ENCODE measurements around the gene CFAP157.
"Not testable (repeated sequence)": the region's sequence is repeated elsewhere in the genome, so short reads cannot be mapped to it uniquely, and the experiment has no call there.

The CFAP157 gene

DNA sequence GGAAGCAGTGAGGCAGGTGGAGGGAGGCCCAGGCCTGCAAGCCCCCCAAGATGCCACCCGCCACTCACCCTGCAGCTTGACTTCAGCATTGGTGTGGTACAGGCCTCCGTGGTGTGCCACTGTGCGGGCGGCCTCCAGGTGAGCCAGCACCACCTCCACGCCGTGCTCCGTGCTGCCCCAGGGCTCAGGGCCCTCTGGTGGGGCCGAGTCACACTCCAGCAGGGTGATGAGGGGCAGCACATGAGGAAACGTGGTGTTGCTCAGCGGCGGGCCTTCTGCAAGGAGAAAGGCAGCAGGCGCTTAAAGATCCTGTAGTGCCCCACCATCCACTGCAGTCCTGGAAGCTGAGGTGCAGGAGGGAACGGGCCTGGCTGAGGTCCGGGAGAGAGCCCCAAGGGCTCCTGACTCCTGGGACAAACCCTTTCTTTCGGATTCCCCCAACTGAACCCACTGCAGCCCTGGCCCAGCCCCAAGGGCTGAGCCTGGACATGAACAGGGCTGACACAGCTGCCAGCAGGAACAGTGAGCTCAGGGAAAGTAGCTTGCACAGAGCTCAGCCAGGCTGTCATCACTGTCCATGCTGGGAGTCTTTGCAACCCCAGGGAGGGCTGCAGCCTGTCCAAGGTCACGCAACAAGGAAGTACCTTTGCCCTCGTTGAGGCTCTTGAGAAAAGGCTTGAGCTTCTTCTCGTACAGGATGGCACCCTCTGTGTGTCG, 33.0 kb downstream of the CFAP157 start:
- no peak for DNase-seq

DNA sequence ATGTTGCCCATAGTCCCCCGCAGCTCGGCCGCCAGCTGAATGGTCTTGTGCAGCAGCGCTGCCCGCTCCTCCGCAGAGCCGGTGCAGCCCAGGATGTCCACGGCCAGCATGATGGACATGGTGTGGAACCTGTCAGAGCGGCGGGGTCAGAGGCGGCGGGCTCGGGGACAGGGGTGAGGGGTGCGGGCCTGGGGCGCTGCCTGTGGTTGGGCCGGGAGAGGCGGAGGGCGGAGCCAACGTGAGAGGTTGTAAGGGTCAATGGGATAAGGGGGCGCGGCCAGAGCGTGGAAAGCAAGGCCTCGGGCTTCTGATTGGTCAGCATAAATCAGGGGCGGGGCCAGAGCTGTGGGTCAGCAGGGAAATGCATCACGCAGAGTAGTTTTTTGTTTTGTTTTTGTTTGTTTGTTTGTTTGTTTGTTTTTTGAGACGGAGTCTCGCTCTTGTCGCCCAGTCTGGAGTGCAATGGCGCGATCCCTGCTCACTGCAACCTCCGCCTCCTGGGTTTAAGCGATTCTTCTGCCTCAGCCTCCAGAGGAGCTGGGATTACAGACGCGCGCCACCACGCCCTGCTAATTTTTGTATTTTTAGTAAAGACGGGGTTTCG, 35.1 kb downstream of the CFAP157 start:
- DNase-seq: no peak

- no peak for DNase-seq
Observed at GRCh38 chr9:127742435-127743088, 35.8 kb downstream of the CFAP157 start.

DNA sequence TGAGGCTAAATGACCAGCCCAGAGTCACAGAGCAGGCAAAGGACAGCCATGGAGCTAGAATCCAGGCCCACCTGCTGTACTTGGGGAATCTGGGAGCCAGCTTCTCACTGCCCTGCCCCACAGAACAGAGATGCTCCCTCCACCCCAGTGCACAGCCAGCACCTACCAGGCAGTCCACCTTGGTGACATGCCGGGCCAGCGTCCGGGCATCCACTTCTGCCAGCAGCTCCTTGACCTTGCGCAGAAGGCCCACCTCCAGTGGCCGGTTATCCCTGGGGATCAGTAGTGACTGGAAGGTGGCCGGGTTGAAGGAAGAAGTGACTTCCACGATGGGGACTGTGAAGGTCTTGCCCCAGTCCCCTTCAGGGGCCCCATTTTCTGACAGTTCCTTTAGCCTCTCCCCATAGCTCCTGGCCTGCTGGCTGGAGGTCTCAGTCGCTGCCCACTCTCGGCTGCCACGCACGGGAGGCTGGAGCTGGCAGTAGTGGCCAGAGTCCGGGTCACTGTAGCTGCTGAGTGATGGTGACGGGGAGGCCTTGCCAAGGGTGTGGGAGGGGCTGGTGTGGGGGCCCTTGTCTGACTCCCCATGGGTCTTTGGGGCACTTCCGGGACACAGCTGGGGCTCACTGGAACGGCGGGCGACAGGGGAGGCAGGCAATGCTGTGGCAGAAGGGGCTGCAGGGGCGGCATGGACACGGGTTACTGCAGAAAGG, 37.8 kb downstream of the CFAP157 start:
- DNase-seq: no peak

- DNase-seq: no peak
Observed at GRCh38 chr9:127746959-127747569, 40.3 kb downstream of the CFAP157 start.

- no peak for DNase-seq
Observed at GRCh38 chr9:127749090-127749787, 42.5 kb downstream of the CFAP157 start.

DNA sequence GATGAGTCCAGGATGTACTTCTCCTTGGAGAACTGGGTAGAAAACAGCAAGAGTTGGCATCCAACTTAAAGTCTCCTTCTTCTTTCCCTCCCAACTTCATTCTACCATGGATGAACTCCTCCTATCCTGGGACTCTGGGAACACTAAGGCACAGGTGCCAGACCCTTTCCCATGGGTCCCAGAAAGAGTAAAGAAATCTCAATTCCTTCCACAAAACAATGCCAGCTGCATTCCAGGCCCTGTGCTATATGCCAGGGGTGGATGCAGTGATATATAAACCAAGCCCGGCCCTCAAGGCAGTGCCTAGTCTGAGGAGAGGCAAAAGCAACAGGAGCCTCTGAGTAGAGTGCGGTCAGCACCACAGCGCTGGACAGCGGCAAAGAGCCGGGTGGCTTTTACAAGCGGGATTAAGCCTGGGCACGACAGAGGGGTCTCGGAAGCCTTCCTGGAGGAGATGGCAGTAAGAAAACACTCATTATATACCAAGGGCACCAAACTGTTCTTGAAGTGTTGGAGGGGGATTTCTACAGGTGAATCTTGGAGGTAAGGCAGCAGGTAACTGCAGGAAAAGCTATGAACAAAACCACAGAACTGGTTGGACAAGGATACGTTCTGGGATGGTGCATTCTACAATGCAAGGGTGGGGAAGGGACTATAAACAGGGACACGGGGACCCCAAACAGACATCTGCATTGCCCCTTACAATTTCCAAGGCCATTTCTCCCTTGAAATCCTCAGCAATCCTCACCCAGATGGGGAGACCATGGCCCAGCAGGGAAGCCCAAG, 44.7 kb downstream of the CFAP157 start:
- DNase-seq: no peak

DNA sequence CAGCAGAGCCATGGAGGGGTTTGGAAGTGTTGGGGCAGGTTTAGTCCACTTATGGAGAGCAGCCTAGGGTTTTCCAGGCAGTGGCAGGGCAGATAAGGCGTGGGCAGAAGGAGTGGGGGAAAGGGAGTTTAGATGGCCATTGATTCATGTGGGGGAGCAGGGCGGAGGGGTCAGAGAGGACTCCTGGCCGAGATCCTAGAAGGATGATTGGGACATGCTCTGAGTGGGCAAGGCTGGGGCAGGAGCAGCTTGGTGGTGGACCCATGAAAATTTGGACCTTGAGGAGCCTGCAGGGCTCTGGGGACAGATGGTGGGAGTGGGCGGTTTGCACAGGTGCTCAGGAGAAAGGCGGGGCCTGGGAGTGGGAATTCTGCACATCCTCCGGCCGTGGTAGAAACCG, 46.4 kb downstream of the CFAP157 start:
- no peak for DNase-seq

DNA sequence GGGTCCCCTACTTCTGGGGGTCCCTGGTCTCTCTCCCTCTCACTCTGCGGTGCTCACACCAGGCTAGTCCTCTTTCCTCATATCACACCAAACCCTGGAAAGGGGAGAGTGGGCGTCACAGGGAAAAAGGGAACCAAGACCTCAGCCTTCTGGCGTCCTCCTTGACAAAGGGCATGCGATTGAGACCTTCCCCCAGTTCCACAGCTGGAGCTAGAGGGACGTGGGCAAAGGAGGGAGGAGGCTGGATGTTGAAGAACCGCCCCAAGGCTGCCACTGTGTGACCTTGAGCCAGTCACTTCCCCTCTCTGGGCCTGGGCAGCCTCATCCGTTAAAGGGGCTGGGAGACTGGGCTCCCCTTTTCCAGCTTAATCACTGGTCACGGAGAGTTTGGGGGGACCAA, 46.8 kb downstream of the CFAP157 start:
- no peak for DNase-seq

- peak; percentile 48 to 64 for DNase-seq
Observed at GRCh38 chr9:127754099-127755060, 47.6 kb downstream of the CFAP157 start.

- peak; percentile 69 to 78 for DNase-seq
Observed at GRCh38 chr9:127755061-127756060, 48.6 kb downstream of the CFAP157 start.

DNA sequence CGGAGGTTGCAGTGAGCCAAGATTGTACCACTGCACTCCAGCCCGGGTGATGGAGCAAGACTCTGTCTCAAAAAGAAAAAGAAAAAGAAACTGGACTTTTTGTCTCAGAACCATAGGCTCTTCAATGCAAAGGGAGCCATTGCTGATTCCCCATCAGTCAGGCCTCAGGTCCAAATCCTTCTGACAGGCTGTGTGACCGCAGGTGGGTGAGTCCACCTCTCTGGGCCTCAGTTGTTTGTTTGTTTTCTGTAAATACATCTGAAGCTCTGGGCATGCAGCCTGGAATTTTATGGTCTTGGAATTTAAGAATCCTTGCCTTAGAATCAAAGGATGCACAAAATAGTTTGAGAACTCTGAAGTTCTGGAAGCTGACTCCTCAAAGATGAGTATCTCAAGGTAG, 49.4 kb downstream of the CFAP157 start:
- DNase-seq: no peak

- not testable (repeated sequence) for DNase-seq
Observed at GRCh38 chr9:127756776-127757175, 50.0 kb downstream of the CFAP157 start.

GRCh38 chr9:127758843-127759242, 52.1 kb downstream of the CFAP157 start:
- no peak for DNase-seq

GRCh38 chr9:127761061-127761460, 54.3 kb downstream of the CFAP157 start:
- no peak for DNase-seq

GRCh38 chr9:127761491-127761956, 54.7 kb downstream of the CFAP157 start:
- no peak for DNase-seq

DNA sequence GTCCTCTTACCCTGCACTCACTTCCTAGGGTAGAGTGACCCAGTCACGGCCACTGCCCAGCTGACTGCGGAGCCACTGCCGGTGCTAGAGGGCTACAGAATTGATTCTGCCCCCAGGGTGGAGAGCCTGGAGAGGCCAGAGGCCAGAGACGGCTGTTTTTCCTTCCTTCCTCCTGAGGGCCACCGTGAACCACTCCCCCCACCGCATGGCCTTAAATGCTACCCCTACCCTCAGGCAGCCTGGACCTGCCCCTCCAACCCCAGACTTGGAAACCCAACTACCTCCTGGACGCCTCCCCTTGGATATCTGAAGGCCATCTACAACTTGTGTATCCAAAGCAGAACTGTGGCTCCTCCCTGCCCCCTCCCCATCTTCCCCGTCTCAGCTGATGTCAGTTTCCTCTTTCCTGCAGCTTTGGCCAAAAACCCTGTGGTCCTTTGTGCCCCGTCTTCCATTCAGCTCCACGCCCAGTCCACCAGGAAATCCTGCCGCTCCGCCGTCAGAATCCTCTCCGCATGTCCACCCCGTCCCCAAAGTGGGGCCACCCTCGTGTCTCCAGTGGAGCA, 55.4 kb downstream of the CFAP157 start:
- DNase-seq: no peak

DNA sequence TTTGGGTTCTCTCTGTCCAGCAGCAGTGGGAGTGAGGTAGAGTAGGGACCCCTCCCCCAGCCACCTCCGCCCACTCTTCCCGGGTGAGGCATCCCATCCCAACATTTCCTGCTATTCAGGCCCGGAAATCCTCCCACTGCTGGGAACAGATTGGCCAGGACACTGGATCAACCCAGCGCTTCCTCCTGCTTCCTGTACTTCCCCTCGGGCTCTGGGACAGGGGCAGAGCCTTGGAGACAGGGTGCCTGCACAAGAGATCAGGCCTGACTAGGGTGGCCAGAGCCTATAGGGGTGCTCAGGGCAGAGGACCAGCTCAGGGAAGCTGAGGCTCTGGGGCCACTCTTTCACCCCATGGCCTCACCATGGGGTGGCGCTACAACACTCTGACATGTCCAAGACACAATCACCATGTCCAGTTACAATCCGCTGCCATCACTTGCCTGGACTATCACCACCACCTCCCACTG, 57.2 kb downstream of the CFAP157 start:
- peak in 1 of 2 experiments; percentile 13 for DNase-seq

Data from NCI-H1930 (cell line).